HG03066 (cell line): ENCODE results near the gene CDKN1B.

ENCODE experiments used
- ATAC-seq: cut with Tn5 transposase; IDR thresholded peaks from one replicate; pipeline ENCODE4 v1.9.1; 2021; ENCODE audit warnings: low read depth; ENCODE audit not compliant: unreplicated experiment

CDKN1B gene

GRCh38 chr12:12716793-12717585, at the start of gene CDKN1B:
TSS of gene CDKN1B (plus strand) at chr12:12717368. CDS start at chr12:12717840, 472 bp downstream.
- peak; percentile 42 for ATAC-seq

DNA sequence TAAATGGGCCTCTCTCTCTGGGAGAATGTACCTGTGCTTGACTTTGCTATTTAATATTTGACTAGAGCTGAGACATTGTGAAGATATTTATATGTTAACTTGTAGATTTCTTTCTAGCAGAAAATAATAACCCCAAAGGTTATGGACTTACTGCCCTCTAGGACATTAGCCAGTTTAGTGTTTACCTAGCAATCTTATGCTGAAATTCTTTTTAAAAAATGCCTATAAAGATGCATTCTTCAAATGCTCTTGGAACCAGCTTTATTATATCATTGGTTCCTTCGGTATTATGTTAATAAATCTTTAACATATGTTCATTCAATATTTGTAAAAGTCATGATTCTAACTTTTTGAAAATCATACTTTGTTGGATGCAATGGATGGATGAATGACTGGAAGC, 49.2 kb upstream of the CDKN1B start:
- no peak for ATAC-seq

DNA sequence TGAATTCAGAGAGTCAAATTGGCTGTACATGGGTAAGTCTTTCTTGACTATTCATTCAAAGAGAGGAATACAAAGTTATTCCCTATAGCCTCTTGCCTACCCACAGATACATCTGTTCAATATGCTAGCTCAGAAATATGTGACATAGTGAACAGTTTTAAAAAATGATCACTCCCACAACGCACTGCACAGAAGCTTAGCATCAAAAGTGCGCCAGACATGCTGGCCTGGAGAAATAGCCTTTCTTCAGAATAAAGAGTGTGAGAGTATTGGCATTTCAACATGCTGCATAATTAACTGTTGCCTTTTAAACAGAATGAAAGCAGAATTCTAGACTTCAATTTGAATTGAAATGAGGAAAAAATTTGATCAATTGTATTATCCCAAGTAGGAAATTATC, 48.1 kb upstream of the CDKN1B start:
- ATAC-seq, result no peak

GRCh38 chr12:12671850-12672660, 45.1 kb upstream of the CDKN1B start:
- no peak for ATAC-seq

- no peak for ATAC-seq
Measured at GRCh38 chr12:12673296-12673695, 43.9 kb upstream of the CDKN1B start.

DNA sequence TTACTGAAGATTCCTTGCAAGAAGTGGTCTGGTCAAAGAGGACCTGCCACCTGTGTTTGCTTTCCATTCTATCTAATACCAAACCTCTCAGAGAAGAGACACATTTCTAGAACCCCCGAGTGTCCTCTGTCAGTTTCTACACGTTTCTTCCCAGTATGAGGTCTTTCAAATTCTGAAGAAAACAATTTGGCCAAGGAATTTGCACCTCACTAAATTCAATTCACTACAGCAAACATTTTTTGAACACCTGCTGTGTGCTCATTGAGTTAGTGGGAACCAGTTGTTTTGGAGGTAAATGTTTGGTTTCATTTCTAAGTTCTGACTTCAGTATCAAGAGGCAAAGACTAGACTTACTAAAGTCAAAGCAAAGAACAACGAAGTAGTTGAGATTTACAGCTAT, 40.6 kb upstream of the CDKN1B start:
- ATAC-seq, result no peak

GRCh38 chr12:12681061-12681765, 36.0 kb upstream of the CDKN1B start:
- ATAC-seq, result no peak

DNA sequence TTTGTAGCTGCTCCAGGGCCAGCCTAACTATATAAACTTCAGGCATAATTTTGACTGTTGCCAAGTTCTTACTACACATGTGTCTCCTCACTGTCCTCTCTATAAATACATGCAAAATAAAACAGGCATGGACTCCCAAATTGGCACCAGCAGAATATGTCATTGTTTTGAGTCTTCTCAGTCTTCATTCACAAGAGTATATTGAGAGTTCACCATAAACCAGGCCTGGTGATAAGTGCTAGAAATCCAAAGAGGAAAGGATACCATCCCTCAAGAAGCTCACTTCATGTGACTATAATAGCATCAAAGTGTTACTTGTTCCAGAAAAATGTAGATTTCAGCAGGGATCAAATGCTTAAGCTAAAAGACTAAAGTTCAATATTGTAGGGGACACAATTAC, 34.9 kb upstream of the CDKN1B start:
- no peak for ATAC-seq

DNA sequence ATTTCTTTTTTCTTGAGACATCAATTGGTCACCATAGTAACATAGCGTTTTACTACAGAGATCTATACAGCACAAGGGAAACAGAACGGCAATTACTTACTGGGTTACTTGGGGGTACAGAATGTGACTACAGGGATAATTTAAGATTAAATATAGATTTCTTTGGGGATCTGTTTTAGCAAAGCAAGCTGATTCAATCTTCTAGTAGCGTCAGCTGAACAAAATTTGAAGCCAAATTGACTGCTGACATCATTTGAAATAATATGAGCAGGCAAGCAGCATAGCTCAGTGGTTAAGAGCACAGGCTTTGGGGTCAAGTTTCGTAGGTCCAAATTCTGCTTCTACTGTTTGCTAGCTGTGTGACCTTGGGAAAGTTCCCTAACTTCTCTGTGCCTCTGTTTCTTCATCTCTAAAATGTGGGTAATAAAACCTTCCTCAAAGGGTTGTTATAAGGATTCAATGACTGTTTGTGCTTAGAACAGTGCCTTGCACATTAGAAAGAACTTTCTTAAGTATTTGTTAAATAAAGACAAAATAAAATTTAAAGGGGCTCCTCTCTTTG, 34.0 kb upstream of the CDKN1B start:
- ATAC-seq, result no peak

GRCh38 chr12:12683725-12684124, 33.4 kb upstream of the CDKN1B start:
- no peak for ATAC-seq

- ATAC-seq, result no peak
Measured at GRCh38 chr12:12684375-12685106, 32.6 kb upstream of the CDKN1B start.

- ATAC-seq, result no peak
Measured at GRCh38 chr12:12685305-12685704, 31.9 kb upstream of the CDKN1B start.

DNA sequence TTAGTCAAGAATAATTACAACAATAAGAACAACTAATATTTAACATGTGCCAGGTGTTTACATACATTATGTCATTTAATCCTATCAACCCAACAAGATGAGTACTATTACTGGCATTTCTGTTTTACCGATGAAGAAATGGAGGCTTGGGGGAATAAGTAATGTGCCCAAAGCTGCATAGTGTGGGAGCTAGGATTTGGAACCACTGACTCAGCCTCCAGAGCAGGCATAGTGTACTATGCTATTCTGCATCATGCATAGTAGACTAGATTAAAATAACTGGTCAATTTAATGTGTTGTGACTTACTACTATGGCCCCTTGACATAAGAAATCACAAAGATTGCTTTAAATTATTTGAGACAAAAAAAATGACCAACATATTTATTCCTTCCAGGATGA, 30.7 kb upstream of the CDKN1B start:
- no peak for ATAC-seq

- ATAC-seq, result no peak
Measured at GRCh38 chr12:12686925-12687324, 30.2 kb upstream of the CDKN1B start.

- no peak for ATAC-seq
Measured at GRCh38 chr12:12689647-12690300, 27.4 kb upstream of the CDKN1B start.

GRCh38 chr12:12691549-12691948, 25.6 kb upstream of the CDKN1B start:
- ATAC-seq, result no peak

DNA sequence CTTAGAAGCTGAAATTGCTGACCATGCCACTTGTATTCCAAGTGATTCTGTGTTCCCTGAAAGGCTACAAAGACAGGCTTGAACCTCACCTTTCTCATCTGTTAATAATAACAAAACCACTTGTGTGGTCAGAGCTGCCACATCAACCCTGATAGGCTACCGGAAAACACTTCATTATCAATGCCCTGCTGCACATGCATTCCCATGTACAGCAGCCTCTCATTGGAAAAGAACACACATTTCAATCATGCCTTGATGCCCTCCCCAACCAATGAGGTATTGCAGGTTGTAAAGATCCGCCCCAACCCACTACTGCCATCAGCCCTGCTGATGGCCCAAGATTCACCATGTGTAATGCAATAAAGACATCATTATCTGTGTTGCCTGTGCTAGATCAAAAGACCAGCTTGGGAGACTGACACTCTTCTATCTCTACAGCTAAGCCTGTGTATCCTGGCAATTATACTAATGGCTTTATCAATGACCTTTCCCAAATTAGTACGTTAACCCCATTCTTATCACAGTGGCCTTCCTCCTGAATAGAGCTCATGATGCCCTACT, 24.0 kb upstream of the CDKN1B start:
- no peak for ATAC-seq

GRCh38 chr12:12696562-12697383, 20.4 kb upstream of the CDKN1B start:
- ATAC-seq, result peak; percentile 59

GRCh38 chr12:12699345-12699744, 17.8 kb upstream of the CDKN1B start:
- no peak for ATAC-seq
